ENCODE results near the gene AGFG2.

The AGFG2 gene

GRCh38 chr7:100614308-100614861 lies 75.4 kb downstream of the AGFG2 start:
- no peak for DNase-seq

Measured in CD4-positive, alpha-beta T cell treated with Interleukin-10 for 1 hour (primary cell).